Esophagus (tissue), 2 donors: ENCODE measurements around the gene SPRYD3. TPM values are rescaled to one million over a fixed set of nuclear protein-coding genes. Genes with fewer than 3 reads are reported as not detected.

Experiments
- H3K27ac ChIP-seq, 2 donors: one replicate each; pipeline ENCODE4 v1.5.1; 2013; ENCODE audit warnings: low read depth in 2 of 2, mild to moderate bottlenecking in 2 of 2, inconsistent platforms in 1 of 2, low read length in 1 of 2, moderate library complexity in 1 of 2
- H3K27me3 ChIP-seq, 2 donors: one replicate each; pipeline ENCODE4 v1.6.1; 2013; ENCODE audit warnings: low read length in 2 of 2, control low read depth in 1 of 2, mild to moderate bottlenecking in 1 of 2; ENCODE audit not compliant: insufficient read depth in 2 of 2, control insufficient read depth in 1 of 2
- H3K36me3 ChIP-seq, 2 donors: one replicate each; pipeline ENCODE4 v1.6.1; 2013; ENCODE audit warnings: low read length in 1 of 2; ENCODE audit not compliant: control insufficient read depth in 2 of 2, insufficient read depth in 2 of 2
- H3K4me1 ChIP-seq, 2 donors: one replicate each; pipeline ENCODE4 v1.6.1; 2013; ENCODE audit warnings: low read length in 1 of 2; ENCODE audit not compliant: control insufficient read depth in 2 of 2, insufficient read depth in 2 of 2
- H3K4me3 ChIP-seq, 2 donors: one replicate each; pipeline ENCODE4 v1.5.1; 2013; ENCODE audit warnings: low read length in 2 of 2, mild to moderate bottlenecking in 2 of 2, low read depth in 1 of 2, moderate library complexity in 1 of 2
- H3K9me3 ChIP-seq, 2 donors: one replicate each; pipeline ENCODE4 v1.6.1; 2013; ENCODE audit warnings: mild to moderate bottlenecking in 2 of 2, low read depth in 1 of 2, low read length in 1 of 2, moderate library complexity in 1 of 2; ENCODE audit not compliant: control insufficient read depth in 2 of 2, insufficient read depth in 1 of 2
- WGBS, 2 donors: extraction: QIAGEN DNeasy Blood & Tissue Kit; methylation state at CpG; one replicate each; pipeline ENCODE4 v1.1.7; 2013; 5-methylcytosine and 5-hydroxymethylcytosine counted together
- polyA plus RNA-seq, 2 donors: library from polyadenylated mRNA; stranded (reverse); fragments of 200-250 nt; gene quantifications; one replicate each; pipeline ENCODE4 v1.2.3, GENCODE V29; 2013
- donor health status: healthy with polysubstance abuse.
- donor health status: Bipolar disorder and iron deficiency.

Gene SPRYD3, protein sequence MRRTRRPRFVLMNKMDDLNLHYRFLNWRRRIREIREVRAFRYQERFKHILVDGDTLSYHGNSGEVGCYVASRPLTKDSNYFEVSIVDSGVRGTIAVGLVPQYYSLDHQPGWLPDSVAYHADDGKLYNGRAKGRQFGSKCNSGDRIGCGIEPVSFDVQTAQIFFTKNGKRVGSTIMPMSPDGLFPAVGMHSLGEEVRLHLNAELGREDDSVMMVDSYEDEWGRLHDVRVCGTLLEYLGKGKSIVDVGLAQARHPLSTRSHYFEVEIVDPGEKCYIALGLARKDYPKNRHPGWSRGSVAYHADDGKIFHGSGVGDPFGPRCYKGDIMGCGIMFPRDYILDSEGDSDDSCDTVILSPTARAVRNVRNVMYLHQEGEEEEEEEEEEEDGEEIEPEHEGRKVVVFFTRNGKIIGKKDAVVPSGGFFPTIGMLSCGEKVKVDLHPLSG
- 10 to 100 TPM; 16.1 to 24.1 TPM for polyA plus RNA-seq

DNA sequence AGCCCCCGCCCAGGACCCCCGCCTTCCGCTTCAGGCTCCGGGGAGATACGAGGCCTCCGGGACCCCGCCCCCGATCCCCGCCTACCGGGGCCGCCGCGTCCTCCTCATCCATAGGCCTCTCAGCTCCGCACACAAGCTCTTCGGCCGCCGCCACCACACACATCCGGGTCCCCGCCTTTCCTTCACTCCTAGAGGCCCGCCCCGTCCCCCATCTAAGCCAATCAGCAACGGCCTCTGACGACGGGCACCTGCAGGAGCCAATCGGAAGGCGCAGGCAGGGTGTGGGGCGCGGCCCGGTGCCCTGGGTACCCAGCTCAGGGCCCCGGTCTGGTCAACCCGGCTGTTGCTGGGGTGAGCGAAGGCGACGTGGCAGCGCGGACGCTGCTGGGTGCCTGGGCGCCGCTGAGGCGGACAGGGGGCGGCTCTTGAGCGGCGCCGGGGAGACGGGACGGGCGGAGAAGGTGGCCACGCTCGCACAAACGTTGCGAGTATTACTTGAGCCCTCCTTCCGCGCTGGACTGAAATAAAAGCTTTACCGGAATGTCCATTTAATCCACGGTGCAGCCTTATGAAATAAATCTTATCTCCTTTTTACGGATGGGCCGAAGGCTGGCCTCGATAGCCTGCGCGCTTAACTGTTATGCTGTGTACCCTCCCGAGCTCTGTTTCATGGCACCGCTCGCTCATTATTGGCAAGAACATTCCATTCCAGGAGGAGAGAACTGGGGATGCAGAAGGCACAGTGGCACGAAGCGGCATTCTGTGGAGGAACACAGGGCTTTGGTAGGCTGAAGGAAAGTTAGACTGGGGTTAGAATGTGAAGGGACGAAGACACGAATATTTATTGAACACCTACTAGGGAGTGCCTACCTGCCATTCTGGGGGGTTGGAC is at the start of gene SPRYD3:
Gene SPRYD3, minus strand, starts transcription at position 165 of the 892 bp plus-strand sequence. Its CDS starts 57 bp downstream, at position 108.
- Histone ChIP-seq H3K27ac (peak within 1 kb of the TSS; percentile 89 to 90), H3K9me3 (no peaks in the 10 kb centered on the region), H3K4me3 (peak within 1 kb of the TSS; percentile 56 to 65), H3K4me1 (peaks cover 0 to 4% of the 10 kb centered on the region in 2 donors), H3K27me3 (no peaks in the 10 kb centered on the region), H3K36me3 (peaks cover 3 to 6% of the 10 kb centered on the region in 2 donors)
- 2% methylated on average over 67 of the region's 67 CpGs for WGBS, 2 donors

DNA sequence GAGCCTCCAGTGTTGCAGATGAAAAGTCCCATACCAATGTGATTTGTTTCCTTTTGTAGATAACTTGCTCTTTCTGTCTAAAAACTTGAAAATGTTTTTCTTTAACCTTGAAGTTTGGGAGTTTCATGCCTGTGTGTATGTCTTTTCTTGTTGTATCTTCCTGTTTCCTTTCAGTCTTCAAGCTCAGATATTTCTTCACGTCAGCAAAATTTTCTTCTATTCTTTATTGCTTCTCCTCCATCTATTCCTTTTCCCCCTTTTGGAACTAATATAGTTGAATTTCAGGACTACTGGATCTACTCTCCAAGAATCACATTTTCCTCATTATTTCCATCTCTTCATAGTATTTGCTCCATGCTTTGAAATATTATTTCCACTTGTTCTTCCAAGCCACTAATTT is 48.0 kb upstream of the SPRYD3 start:
- no peaks in the 10 kb centered on the region for H3K36me3 ChIP-seq
- no peaks in the 10 kb centered on the region for H3K27me3 ChIP-seq
- 79 to 91% methylated on average over 1 of the region's 1 CpG for WGBS, 2 donors
- H3K4me3 ChIP-seq, result no peak overlapping the region
- H3K4me1 ChIP-seq, result peaks cover 0 to 2% of the 10 kb centered on the region in 2 donors
- H3K9me3 ChIP-seq, result no peaks in the 10 kb centered on the region
- no peak overlapping the region for H3K27ac ChIP-seq

DNA sequence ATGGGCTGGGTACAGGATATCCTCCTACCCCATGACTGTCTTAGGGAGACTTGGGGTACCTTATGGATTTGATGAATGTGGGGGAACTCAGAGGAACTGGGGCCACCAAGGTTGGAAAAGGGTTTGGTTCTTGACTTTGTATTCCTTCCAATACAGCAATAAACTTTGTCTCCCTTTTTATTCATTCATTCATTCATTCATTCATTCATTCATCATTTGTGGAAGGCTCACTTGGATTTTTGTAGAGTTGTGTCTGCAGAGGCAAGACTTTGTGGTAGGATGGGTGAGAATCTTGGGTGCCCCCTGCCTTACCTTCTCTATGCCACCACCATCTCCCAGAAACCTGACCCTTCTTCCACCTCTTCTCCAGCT is 45.1 kb upstream of the SPRYD3 start:
- Histone ChIP-seq H3K27ac (no peak overlapping the region), H3K4me3 (no peak overlapping the region), H3K9me3 (no peaks in the 10 kb centered on the region), H3K4me1 (peaks cover 2 to 4% of the 10 kb centered on the region in 2 donors), H3K36me3 (no peaks in the 10 kb centered on the region), H3K27me3 (no peaks in the 10 kb centered on the region)

DNA sequence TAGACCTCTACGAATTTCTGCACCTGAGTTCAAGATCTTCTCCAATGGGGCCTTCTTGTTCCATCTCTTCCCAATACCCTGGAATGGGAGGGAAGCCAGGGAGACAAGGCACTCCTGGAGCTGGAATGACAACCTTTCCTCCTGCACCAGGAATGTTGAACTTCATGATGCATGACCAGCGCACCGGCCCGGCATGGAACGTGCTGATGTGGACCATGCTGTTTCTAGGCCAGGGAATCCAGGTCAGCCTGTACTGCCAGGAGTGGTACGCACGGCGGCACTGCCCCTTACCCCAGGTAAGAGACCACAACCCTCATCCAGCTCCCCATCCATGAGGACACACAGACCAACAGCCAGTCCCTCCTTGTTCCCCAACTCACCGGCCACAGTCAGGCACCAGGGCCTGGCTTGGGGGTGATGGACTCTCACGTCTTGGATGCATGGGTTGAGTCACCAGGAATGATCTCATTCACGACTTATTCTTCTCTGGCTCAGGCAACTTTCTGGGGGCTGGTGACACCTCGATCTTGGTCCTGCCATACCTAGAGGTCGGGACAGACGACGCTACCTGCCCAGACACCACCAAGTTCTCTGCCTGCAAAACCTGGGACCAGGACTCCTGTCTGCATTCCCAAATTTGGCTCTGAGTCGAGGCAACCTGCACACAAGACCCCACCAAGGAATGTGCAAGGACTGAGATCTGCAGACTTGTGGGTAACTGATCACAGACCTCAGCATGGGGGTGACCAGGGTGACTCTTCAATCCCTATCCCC is 44.6 kb upstream of the SPRYD3 start:
- Histone ChIP-seq H3K9me3 (no peaks in the 10 kb centered on the region), H3K4me3 (no peak overlapping the region), H3K36me3 (no peaks in the 10 kb centered on the region), H3K4me1 (peaks cover 2 to 4% of the 10 kb centered on the region in 2 donors), H3K27me3 (no peaks in the 10 kb centered on the region), H3K27ac (no peak overlapping the region)
- 84 to 90% methylated on average over 16 of the region's 16 CpGs for WGBS, 2 donors

DNA sequence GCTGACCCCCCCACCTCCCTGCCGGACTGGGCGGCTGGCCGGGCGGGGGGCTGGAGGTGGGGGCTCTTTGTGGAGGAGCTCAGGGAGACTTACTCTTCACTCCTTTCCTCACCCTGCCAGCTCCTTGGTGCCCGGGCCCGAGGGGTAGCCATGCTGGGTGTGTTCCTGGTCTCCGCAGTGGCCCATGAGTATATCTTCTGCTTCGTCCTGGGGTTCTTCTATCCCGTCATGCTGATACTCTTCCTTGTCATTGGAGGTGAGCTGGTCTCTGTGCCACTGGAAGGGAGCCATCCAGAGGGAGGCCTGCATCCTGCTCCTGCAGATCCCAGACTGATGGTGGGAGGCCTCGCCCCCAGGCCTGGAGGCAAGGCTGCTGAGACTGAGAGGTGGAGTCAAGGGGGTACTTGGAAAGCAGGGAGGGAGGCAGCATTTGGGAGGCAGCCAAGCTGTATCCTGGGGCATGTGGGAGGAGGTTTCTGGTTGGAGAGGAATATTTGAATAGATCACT is 43.8 kb upstream of the SPRYD3 start:
- H3K36me3 ChIP-seq, result no peaks in the 10 kb centered on the region
- H3K27ac ChIP-seq, result no peak overlapping the region
- no peaks in the 10 kb centered on the region for H3K27me3 ChIP-seq
- H3K4me1 ChIP-seq, result peaks cover 2 to 4% of the 10 kb centered on the region in 2 donors
- WGBS, 2 donors, result 89% methylated on average over 9 to 10 of the region's 10 CpGs
- H3K4me3 ChIP-seq, result no peak overlapping the region
- no peaks in the 10 kb centered on the region for H3K9me3 ChIP-seq

DNA sequence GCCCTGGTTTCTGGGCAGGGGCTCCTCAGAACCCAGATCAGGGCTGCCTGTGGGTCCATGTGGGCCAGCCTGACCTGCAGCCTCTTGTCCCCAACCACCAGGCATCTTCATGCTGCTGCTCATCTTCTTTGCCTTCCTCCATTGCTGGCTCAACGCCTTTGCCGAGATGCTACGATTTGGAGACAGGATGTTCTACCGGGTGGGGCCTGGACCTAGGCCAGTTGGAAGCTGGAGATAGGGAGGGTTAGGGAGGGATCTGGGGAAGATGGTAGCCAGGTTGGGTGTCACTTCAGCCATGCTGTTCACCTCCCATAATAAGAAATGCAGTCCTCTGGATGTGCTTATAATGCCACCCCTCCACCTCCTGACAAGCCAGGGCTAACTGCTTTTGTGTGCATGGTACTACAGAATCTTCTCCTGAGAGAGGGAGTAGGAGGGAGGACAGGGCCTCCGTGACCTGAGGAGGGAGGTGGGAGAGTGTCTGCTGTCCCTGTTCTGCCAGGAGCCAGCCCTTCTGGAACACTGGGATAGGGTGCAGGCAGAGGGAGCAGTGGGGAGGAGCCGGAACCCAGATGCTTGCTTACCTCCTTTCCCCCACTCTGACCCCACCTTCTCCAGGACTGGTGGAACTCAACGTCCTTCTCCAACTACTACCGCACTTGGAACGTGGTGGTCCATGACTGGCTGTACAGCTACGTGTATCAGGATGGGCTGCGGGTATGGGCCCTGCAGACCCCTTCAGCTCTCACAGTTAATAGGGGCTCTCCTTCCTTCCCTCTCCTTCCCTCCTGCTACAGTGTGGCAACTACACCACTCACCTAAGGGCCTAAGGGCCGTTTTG is 41.7 kb upstream of the SPRYD3 start:
- H3K9me3 ChIP-seq, result no peaks in the 10 kb centered on the region
- no peaks in the 10 kb centered on the region for H3K36me3 ChIP-seq
- no peak overlapping the region for H3K27ac ChIP-seq
- H3K27me3 ChIP-seq, result no peaks in the 10 kb centered on the region
- H3K4me3 ChIP-seq, result no peak overlapping the region
- peaks cover 2 to 4% of the 10 kb centered on the region in 2 donors for H3K4me1 ChIP-seq
- WGBS, 2 donors, result 80 to 90% methylated on average over 12 of the region's 12 CpGs

DNA sequence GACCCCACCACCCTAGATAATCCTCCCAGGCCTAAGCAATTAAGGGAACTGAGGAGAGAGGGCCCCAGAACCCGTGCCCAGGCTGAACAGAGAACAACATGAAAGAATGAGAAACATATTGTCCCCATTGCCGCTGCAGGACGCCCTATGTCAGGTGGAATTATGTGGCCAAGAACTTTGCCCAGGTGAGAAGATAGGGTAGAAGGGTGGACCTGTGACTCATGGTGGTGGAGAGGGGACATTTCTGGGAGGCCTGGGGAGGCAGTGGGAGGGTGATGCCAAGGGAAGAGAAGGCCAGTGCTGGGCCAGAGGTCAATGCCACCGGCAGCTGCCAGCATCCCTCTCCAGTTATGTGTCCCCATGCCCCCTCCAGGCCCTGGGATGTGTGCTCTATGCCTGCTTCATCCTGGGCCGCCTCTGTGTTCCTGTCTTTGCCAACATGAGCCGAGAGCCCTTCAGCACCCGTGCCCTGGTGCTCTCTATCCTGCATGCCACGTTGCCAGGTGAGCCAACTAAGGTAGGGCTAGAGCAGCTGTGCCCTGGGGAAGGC is 39.6 kb upstream of the SPRYD3 start:
- WGBS, 2 donors, result 85 to 88% methylated on average over 8 of the region's 8 CpGs
- H3K27me3 ChIP-seq, result no peaks in the 10 kb centered on the region

DNA sequence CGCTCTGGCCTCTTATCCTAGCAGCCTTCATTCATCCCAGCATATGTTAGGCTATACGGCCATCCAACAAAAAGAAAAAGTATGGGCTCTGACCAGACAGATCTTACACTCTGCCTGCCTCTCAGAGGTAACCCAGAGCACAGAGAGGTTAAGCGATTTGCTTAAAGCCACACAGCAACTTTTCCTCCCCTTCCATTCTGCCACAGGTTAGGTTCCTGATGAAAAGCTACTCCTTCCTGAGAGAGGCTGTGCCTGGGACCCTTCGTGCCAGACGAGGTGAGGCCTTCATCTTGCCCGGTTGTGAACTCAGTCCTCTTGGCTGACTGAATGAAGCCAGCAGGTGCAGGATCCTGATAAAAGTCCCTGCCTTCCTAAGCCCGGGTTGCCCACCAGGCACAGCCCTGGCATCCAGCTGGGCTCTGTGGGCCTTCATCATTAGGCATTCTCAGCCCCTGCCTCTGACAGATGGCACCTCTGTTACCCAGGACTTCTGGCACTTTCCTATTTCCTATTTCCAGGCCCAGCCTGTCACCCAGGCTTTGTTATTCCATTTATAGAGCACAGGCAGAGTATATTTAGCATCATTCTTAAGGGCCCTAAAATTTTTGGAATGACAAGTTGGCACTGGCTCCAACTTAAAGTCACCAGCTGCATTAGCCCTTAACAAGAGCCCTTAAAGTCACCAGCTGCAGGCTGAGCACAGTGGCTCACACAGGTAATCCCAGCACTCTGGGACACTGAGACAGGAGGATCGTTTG is 36.9 kb upstream of the SPRYD3 start:
- Histone ChIP-seq H3K36me3 (no peaks in the 10 kb centered on the region), H3K4me3 (no peak overlapping the region), H3K9me3 (no peaks in the 10 kb centered on the region), H3K27ac (no peak overlapping the region), H3K4me1 (peaks cover 0 to 2% of the 10 kb centered on the region in 2 donors), H3K27me3 (no peaks in the 10 kb centered on the region)
- WGBS, 2 donors, result 89 to 91% methylated on average over 8 of the region's 8 CpGs

More for the DNA sequence above, 39.6 kb upstream of the SPRYD3 start:
- H3K27ac ChIP-seq, result no peak overlapping the region
- peaks cover 1 to 4% of the 10 kb centered on the region in 2 donors for H3K4me1 ChIP-seq
- H3K9me3 ChIP-seq, result no peaks in the 10 kb centered on the region
- H3K4me3 ChIP-seq, result no peak overlapping the region
- H3K36me3 ChIP-seq, result no peaks in the 10 kb centered on the region
